Stimulated activated CD4-positive, alpha-beta T cell treated with anti-CD3 and anti-CD28 coated beads, Interleukin-4, amount 100 ng/mL, for 1 hour (primary cell): ENCODE data around the gene C14orf132.
"Not testable (repeated sequence)": the region's sequence is repeated elsewhere in the genome, so short reads cannot be mapped to it uniquely, and the experiment has no call there.

Experiments used
- DNase-seq: peaks from one replicate; pipeline ENCODE4 v3.0.0-alpha.2; 2020

Gene C14orf132

DNA sequence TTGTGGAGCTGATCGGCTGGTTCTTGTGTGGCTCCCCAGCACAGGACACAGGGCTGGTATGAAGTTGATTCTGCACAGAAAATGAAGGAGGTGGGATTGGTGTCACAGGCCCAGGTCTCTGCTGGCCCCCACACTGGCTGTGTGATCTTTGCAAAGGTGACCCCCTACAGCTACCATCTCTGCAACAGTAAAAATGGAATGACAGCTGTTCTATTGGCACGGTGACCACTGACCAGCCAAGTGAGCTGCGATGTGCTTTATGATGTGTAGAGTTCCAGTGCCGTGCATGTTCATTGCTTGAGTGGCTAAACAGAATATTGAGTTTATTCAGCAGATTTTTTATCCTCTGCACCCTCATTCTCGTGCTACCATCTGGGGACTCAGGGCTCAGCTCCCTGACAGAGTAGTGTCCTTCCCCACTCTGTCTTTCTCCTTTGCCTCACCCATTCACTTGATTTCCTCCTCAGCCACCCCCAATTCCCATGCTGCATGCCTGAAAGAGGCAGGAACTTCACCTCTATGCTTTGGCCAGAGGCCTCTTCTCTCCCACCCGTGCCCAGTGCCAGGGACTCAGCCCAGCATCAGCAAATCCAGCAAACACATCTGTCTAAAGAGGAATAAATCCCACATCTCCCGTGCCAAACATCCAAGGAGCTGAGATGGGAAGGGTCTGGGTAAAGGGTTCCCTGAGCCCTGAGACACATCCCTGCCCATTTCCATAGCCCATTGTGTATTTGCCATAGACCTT is 21.2 kb downstream of the C14orf132 start:
- DNase-seq, result no peak

DNA sequence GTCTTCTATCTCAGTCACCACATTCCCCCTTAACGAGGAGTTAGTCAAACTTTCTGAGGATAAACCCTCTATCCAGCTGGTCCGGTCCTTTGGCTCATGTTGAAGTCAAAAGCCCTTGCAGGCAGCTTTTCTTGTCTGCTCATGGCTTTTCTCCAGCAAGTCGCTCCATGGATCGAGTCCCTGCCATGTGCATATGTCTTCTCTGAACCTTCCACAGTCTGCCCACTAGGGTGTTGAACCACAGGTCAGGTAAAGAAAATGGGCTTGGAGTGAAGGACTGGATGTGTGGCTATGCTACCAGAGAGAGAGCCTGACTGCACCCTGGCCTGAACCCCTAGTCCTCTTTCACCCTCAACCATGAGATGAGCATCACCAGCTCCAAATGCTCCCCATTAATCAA is 22.8 kb downstream of the C14orf132 start:
- DNase-seq, result no peak

DNA sequence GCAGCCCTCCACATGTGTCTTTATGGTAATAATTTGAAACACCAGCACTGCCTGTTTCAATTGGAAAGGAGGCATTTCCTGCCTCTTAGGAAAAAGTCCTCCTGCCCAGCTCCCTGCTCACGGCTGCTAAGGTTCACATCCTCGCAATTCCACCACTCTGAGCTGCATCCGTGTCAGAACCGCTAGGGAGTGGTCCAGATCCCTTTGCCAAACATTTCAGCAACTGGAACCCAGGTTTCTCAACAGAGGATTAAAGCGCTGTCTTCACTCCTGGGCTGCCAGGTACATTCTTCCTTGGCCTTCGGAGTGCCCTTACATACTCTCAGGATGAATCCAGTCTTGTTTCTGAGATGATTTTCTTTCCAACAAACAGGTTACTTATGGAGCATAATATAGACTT is 23.3 kb downstream of the C14orf132 start:
- no peak for DNase-seq

DNA sequence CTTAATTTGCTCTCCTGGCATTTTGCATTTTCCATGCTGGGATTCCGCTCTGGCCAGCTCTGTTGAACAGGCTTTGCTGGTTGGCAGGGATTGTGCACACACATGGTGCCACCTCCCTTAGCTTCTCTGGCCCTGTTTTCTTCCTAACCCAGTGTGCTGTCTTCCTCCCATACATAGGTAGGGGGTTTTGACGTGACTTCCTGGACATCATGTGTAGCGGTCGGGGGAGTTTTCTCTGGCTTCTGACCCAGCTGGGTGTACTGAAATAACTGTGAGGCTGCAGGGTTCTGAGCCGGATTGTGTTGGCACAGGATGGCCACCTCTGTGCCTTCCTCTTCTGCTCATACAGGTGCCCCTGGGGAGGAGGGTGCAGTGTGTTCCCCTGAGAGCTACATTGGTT is 25.7 kb downstream of the C14orf132 start:
- no peak for DNase-seq

DNA sequence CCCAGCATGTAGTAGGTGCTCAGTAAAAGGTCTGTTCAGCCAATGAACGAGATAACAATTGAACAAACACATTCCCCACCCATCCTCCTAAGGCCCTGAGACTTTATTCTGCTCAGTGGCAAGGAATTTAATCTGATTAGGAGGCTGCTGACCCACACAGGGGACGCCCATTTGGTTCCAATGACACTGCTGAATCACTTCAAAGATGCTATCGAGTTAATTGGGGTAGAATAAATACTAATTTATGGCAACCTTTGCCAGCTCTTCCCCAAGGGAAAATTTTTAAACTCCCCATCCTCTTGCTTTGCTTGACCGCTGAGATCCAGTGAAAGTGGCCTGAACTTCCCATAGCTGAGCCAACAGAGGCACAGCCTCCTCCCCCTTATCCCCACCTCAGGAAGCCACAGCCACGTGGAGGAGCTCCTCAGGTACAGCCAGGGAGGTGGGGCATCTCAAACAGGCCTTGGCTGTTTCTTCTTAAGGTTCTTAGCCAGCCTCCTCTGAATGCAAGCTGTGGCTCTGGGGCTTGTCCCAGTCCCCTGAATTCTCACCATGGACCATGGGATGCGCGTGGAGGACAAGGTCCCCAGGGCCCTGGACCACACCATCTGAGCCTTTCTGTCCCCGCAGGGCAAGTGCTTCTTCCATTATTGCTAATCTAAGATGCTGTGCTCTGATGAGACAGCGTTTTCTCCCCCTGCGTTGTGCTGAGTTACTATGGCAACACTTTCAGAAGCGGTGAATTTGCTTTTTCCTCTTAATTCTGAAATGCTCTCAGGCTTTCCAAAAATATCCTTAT is 26.7 kb downstream of the C14orf132 start:
- no peak for DNase-seq

DNA sequence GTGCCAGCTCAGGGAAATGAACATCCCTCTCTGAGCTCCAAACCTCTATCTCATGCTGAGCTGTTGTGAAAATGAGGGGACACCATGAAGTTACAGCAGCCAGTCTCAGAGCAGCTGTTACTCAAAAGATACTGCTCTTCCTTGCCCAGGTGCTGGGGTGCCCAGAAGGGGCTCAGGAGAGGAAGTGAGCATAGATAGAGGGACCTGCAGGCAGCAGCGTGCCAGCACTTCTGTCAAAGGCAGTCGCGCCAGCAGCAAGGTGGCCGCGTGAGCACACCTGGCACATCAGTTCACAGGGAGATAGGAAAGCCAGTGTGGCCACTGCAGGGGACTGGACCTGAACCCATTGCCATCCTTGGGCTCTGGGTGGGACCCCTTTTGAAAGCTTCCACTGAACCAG is 27.8 kb downstream of the C14orf132 start:
- no peak for DNase-seq

DNA sequence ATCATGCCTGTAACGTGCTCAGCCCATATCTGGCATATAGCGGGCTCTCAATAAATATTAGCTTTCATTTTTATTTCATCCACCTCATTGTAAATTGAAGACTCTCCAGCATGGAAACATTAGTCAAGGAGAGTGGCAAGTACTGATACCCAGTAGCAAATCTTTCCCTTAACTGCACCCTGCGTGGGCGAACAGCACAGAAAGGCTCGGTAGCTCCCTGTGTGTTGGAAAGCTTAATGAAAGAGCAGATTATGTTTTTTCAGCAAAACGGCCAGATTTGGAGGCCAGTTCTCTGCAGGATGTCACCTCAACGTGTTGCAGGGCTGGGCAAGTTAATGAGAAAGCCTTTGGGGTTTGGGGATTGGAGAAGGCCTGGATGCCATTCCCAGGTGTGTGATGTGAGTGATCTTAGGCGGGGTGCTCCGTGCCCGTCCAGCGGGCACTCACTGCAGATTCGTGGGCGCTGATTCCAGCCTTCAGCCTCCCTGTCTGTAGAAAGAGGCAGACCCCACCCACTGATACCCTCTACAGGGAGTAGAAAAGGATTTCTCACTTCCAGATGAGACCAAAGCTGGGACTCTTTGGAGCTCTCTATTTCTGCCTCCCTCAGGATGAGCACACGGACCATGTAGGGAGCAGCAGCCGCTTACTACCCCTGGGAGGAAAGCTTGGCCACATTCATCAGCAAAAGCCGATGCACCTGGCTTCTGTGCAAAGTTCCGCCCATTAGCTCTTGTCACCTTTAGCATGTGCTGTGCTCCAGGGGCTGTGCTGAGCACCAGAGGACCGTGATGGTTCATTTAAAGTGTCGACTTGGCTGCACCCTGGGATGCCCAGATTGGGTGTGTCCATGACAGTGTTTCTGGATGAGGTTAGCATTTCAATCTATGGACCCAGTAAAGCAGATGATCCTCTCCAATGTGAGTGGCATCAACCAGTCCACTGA is 29.1 kb downstream of the C14orf132 start:
- DNase-seq, result no peak

DNA sequence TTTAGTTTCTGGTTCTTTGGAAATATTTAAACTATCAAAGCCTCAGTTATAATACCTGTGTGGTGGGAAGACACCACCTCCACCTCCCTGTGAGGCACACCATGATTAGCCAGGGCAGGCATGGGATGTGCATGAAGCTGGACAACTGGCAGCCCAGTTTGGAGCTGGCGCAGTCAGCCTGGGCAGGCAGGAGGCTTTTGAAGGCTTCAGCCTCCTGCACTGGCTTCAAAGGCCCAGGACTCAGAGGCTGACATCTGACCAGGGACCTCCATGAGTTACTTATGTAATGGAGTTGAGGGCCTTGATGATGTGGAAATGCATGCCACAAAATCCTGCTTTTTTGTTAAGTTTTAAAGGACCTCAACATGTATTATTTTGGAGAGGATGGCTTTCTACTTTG is 30.3 kb downstream of the C14orf132 start:
- no peak for DNase-seq

DNA sequence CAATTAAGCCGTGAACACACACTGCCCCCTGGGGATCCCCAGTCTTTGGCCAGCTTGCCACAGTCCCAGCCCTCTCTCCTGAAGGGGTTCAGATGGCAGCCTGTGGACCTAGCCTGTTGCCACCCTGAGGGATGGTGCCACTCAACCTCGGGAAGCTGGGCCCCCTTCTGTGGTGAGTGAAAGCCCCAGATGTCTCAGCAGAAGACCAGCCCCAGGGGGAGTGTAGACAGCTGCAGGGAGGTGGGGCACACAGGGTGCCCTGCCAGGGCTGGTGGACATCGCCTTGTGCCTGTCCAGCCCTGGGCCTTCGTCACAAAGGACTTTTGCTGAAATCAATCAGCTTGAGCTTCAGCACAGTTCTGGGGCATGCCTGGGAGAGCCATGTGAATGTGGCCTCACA is 32.4 kb downstream of the C14orf132 start:
- DNase-seq, result no peak

DNA sequence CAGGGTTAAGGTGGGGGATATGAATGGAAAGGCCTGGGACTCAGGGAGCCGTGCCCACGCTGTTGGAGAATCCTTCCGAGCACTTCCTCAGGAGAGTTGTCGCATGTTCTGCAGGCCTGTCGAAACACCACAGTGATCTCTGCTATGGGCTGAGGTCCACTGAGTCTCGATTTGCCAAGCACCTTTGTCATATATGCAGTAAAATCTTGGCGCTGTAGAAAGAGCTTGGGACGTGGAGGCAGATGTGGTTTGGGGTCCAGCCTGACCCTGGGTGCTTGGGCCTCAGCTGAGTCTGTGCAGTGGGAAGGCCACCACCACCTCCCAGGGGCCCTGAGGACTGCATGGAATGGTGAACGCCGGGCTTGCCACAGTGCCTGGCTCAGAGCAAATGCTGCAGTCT is 32.9 kb downstream of the C14orf132 start:
- no peak for DNase-seq

DNA sequence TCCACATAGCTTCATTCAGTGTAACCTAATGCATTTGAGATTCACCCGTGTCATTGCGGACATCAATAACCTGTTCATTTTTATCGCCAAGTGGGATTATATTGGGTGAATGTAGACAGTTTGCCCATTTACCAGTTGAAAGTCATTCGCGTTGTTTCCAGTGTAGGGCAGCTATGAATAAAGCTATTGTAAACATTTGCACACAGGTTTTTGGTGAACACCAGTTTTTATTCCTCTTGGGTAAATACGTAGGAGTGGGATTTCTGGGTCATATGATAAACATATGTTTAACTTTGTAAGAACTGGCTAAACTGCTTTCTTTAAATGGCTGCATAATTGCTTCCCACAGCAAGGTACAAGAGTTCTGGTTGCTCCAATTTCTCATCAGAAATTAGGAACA is 33.6 kb downstream of the C14orf132 start:
- no peak for DNase-seq

DNA sequence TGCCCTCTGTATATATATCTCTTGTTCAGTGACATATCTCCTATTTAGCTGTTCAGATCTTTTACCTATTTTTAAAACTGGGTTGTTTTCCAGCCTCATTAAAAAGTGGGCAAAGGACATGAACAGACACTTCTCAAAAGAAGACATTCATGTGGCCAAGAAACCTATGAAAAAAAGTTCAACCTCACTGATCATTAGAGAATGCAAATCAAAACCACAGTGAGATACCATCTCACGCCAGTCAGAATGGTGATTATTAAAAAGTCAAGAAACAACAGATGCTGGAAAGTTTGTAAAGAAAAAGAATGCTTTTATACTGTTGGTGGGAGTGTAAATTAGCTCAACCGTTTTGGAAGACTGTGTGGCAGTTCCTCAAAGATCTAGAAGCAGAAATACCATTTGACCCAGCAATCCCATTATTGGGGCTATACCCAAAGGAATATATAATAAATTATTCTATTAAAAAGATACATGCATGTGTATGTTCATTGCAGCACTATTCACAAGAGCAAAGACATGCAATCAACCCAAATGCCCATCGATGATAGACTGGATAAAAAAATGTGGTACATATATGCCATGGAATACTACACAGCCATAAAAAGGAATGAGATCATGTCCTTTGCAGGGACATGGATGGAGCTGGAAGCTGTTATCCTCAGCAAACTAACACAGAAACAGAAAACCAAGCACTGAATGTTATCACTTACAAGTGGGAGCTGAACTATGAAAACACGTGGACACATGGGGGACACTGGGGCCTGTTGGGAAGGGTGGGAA is 34.3 kb downstream of the C14orf132 start:
- not testable (repeated sequence) for DNase-seq

DNA sequence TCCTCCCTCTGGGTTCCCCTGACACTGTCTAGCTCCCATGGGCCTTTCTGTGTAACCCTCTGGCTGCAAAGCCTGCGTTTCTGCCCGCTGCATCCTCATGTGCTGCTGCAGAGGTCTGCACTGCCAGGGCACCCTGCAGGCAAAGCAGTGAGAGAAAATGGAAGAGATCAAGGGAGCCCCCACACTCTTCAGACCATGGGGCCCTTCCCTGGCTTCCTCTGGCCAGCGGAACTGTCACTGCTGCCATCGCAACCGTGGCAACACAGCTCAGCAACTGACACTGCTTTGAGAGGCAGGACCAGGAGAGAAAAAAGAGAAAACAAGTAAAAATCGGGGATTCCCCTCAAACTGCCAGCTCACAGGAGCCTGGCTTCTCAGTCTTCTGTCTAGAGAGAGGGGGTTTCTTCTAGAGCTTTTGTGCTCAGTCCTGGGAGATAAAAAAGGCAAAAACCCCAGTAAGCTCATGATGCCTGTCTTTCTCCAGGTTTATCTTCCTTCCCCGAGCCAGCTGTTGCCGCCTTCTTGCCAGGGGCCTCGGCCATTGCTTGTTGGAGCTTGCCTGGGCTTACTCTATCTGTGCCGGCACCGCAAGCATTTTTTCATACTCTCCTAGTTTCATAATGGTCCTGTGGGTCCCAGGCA is 38.9 kb downstream of the C14orf132 start:
- DNase-seq, result no peak

DNA sequence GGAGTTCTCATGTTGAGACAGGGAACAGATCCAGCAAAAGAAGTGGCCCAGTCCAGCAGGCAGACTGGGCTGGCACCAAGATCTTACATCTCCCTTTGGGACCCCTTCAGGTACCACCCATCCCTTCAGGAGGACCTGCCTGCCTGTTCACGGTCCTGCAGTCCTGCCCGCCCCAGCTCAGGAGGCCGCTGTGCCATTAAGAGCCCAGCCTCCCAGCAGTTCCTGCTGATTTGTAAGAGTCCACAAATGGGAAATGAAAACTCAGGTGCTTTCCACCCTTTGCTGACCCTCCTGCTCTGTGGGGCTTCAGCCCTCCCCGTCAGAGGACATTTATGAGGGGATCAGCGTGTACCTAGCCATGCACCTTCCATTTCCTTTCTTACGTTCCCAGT is 39.5 kb downstream of the C14orf132 start:
- DNase-seq, result no peak

DNA sequence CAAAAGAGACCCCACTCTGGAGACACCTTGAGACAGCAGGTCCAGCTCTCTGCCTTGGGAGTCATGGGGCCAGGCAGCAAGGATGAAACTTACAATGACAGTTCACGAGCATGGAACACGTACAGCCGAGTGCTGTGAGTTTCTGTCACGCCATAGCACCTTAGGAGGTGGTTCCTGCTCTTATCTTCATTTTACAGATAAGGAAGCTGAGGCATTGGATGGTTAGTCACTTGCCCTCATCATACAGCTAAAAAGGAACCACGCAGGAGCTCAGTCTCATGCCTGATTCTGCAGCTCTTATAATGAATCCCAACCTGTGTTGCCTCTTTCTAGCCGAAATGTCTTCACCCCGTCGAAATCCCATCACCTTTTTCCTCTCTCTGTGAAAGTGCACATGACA is 39.9 kb downstream of the C14orf132 start:
- no peak for DNase-seq

DNA sequence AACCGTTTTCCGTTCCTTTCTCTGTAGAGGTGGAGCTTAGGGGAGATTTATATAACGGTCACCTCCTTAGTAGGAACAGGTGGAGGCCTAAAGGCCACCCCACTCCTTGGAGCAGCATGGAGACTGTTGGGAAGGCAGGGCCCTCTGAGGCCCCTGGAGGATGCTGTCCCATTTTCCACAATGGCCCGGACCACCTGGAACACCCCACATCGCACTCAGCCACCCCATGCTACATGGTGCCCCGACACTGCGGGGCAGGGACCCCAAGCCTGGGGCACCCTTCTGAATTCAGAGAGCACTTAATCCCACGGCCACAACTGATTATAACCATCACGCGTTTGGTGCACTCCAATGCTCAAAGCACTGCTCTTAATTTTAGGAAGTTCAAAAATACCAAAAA is 41.4 kb downstream of the C14orf132 start:
- DNase-seq, result no peak

DNA sequence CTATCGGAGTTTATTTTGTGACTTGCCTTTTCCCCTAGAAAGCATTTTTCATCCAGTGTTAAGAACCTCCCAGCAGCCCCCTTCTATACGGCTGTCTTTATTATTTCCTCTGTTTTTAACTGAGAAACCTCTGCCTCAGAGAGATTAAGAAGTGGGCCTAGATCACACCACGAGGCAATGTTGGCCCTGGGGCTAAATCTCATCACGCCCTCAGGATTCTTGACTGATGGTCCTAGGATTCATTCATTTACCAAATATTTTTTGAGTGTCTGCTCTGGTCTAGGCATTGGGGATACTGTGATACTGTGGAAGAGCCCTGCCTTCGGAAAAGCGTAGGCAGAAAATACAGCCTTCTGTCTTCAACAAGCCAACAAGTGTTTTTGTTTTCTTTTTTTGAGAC is 42.1 kb downstream of the C14orf132 start:
- no peak for DNase-seq

DNA sequence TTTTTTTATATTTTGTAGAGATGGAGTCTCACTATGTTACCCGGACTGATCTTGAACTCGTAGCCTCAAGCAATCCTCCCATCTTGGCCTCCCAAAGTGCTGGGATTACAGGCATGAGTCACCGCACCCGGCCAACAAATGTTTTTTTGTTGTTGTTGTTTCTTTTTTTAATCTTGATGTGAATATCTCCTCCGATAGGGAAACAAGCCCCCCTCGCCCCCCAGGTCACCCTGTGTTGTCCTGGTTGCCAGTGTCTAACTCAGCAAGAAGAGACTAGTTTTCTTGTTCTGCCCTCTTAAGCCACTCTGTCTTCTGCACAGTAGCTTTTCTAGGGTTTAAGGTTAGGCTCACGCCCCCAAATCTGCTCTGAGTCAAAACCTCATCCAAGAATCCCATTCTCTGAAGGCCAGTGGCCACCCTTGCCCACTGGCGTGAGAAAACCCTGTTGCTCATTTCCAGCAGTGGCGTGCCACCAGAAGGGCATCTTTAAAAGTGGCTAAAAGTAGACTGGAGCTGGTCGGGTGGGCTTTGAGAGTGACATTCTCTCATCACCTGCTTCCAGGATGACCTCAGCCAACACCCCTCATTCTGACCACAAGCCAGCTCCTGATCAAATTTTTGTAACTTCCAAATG is 42.7 kb downstream of the C14orf132 start:
- DNase-seq, result no peak

DNA sequence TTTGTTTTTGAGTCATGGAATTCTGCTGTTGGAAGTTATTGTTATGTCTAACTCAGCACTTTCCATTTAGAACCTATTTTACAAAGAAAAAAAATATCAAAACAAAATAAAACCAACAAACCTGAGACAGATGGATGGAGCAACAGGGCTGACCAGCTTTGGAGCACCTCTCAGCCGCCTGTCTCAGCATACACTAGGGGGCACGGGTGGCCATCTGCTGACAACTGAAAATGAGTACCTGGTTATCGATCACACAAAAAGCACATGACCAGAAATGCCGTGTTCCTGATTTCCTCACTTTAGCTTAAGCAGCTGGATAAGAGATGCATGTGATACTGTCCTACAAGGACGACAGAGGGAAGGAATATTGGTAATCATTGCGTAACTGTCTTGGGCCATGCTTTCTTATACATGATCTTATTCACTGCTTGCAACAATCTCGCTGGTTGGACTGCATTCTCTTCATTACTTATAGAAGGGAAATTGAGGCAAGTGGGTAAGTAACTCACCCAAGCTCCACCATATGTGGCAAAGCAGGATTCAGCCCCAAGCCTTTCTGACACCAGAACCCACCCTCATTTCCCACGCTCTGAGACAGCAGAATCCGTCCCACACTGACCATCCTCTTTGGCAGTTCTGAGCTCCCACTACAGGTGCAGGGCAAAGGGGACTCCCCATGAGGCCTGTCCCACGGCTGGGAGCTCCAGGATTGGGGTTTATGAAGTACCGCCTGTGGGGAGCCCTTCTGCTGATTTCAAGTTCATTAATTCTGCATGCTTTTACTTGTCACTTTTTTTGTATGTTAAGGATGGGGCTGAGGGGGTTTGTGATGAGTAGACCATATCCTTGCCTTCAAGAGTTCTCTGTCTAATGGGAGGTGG is 43.5 kb downstream of the C14orf132 start:
- no peak for DNase-seq

DNA sequence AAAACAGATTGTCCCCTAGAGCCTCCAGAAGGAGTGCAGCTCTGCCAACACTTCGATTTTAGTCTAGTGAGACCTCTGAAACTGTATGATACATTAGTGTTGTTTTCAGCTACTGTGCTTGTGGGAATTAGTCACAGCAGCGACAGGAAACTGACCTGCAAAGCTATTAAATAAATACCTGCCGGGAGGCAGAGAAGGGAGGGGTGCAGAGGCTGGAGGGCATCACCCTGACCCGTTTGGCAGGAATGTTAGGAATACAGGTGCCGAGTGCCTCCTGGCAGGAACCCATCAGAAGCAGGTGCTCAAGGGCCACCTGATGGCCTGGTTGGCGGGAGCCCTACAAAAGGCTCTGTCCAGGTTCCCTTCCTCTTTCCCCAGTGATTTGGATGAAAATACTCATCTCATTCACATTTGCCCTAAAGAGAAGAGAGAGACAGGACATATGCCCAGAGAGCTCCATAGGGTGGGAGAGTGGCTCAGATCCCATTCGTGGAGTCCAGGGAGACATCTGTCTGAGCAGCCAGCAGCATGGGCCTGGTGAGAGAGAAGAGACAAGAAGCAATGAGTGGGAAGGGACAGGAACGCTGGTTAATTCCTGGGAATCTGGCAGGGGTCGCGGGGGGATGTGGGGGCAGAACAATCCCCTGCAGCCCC is 44.6 kb downstream of the C14orf132 start:
- no peak for DNase-seq
